PC-9 (cell line): ENCODE measurements around the gene GPT2. TPM values are rescaled to one million over a fixed set of nuclear protein-coding genes. Genes with fewer than 3 reads are reported as not detected.

Experiments used
- BruUV-seq: library from RNA; stranded (reverse); fragments of 400-500 nt; replicated peaks from 2 replicates; lab custom pipeline; 2021; lab: Mats Ljungman, UMichigan
- CTCF ChIA-PET: fragments of 300-600 bp; sonication (Branson Sonifier 250); formaldehyde crosslinking; loops from one replicate; lab custom pipeline; 2022; ENCODE audit warnings: antibody characterized with exemption; lab: Charles Lee
- POLR2A ChIA-PET: fragments of 300-600 bp; sonication (Branson Sonifier 250); formaldehyde crosslinking; loops from one replicate; lab custom pipeline; 2022; ENCODE audit warnings: antibody characterized with exemption; ENCODE audit not compliant: unreplicated experiment; lab: Charles Lee
- DNase-seq, 2 experiments: peaks; one replicate each; pipeline versions ENCODE4 v3.0.0 to v3.0.0-alpha.2; 2015 to 2022; ENCODE audit warnings: mixed read lengths in 1 of 2
- H2AFZ ChIP-seq: fragments of 200-600 bp; sonication (generic); 2 replicates; pipeline ENCODE4 v1.8.1; 2017; ENCODE audit warnings: antibody characterized with exemption
- H3F3A ChIP-seq: fragments of 200-600 bp; sonication (generic); 2 replicates; pipeline ENCODE4 v1.8.1; 2017; ENCODE audit warnings: antibody characterized with exemption, mild to moderate bottlenecking, low read depth; ENCODE audit not compliant: insufficient read depth
- H3K27ac ChIP-seq: fragments of 200-600 bp; sonication (generic); 2 replicates; pipeline ENCODE4 v1.6.1; 2016; ENCODE audit warnings: mixed run types
- H3K27me3 ChIP-seq: fragments of 200-600 bp; sonication (generic); 2 replicates; pipeline ENCODE4 v1.6.1; 2016; ENCODE audit warnings: low read depth, mixed run types; ENCODE audit not compliant: insufficient read depth
- H3K36me3 ChIP-seq: fragments of 200-600 bp; sonication (generic); 2 replicates; pipeline ENCODE4 v1.6.1; 2016; ENCODE audit warnings: low read depth, mixed run types
- H3K4me1 ChIP-seq: fragments of 200-600 bp; sonication (generic); replicated peaks from 2 replicates; pipeline ENCODE4 v1.6.1; 2016; ENCODE audit warnings: mixed run types; ENCODE audit not compliant: insufficient read depth
- H3K4me2 ChIP-seq: fragments of 200-600 bp; sonication (generic); 2 replicates; pipeline ENCODE4 v1.6.1; 2017; ENCODE audit warnings: mixed run types
- H3K4me3 ChIP-seq: fragments of 200-600 bp; sonication (generic); 2 replicates; pipeline ENCODE4 v1.6.1; 2016; ENCODE audit warnings: mixed run types
- H3K79me2 ChIP-seq: fragments of 200-600 bp; sonication (generic); 2 replicates; pipeline ENCODE4 v1.6.1; 2017; ENCODE audit warnings: low read depth, mixed run types
- H3K9me2 ChIP-seq: fragments of 200-600 bp; sonication (generic); 2 replicates; pipeline ENCODE4 v1.8.1; 2017; ENCODE audit warnings: mild to moderate bottlenecking; ENCODE audit not compliant: insufficient read depth
- H3K9me3 ChIP-seq: fragments of 200-600 bp; sonication (generic); 2 replicates; pipeline ENCODE4 v1.8.1; 2016; ENCODE audit warnings: low read depth; ENCODE audit not compliant: insufficient read depth
- H4K20me1 ChIP-seq: fragments of 200-600 bp; sonication (generic); 2 replicates; pipeline ENCODE4 v1.8.1; 2017; ENCODE audit not compliant: insufficient read depth
- EZH2 ChIP-seq: fragments of 200-600 bp; sonication (generic); IDR thresholded peaks from 2 replicates; pipeline ENCODE4 v1.8.0; 2017; ENCODE audit warnings: antibody characterized with exemption, low read depth
- intact Hi-C: fragments of 100-400 bp; cut with micrococcal nuclease; formaldehyde crosslinking; loops from one replicate; pipeline ENCODE4 v1.10.0; 2022; ENCODE audit not compliant: unreplicated experiment
- total RNA-seq: library from RNA; stranded (reverse); gene quantifications from 2 replicates; pipeline ENCODE4 v1.2.3, GENCODE V29; 2021
- TF ChIP-seq, protein P1 (sequence below): fragments of 200-600 bp; sonication (generic); conservative IDR thresholded peaks from 2 replicates; pipeline ENCODE4 v1.6.1; 2017; ENCODE audit warnings: mixed run types, antibody characterized with exemption, mild to moderate bottlenecking, moderate library complexity

Gene GPT2
- total RNA-seq, 1 experiment from 2014 or later: 67.2 TPM

DNA sequence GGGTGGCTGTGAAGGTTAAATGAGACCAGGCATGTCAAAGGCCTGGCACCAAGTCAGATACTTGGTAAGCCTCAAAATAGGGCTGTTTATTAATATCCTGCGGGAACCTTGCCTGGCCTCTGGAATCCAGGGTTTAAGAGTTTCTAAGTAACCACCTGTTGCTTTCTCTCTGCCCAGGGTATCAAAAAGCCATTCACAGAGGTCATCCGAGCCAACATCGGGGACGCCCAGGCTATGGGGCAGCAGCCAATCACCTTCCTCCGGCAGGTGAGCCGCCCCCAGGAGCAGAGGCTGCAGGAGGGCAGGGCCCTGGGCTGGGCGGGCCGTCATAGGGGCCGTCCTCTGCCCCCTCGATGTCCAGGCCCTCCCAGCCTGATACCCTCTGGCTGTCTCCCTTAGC, 13.3 kb downstream of the GPT2 start:
- intact Hi-C loops: no loop called here
- peaks cover 29% of the 10 kb centered on the region for H3K79me2 ChIP-seq
- H3K27ac ChIP-seq: no peak overlapping the region
- peaks cover 8% of the 10 kb centered on the region; the same call in 1 of the 2 replicates for H3F3A ChIP-seq
- ChIA-PET POLR2A (no interaction called here), CTCF (no interaction called here)
- H3K4me1 ChIP-seq: peaks cover 9% of the 10 kb centered on the region
- H3K4me3 ChIP-seq: no peak overlapping the region
- DNase-seq: no peak
- no peaks in the 10 kb centered on the region for H3K9me2 ChIP-seq
- H3K4me2 ChIP-seq: no peak overlapping the region
- H3K9me3 ChIP-seq: no peaks in the 10 kb centered on the region
- no peak for TF ChIP-seq EZH2
- TF ChIP-seq, protein P1, sequence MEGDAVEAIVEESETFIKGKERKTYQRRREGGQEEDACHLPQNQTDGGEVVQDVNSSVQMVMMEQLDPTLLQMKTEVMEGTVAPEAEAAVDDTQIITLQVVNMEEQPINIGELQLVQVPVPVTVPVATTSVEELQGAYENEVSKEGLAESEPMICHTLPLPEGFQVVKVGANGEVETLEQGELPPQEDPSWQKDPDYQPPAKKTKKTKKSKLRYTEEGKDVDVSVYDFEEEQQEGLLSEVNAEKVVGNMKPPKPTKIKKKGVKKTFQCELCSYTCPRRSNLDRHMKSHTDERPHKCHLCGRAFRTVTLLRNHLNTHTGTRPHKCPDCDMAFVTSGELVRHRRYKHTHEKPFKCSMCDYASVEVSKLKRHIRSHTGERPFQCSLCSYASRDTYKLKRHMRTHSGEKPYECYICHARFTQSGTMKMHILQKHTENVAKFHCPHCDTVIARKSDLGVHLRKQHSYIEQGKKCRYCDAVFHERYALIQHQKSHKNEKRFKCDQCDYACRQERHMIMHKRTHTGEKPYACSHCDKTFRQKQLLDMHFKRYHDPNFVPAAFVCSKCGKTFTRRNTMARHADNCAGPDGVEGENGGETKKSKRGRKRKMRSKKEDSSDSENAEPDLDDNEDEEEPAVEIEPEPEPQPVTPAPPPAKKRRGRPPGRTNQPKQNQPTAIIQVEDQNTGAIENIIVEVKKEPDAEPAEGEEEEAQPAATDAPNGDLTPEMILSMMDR: no peak
- H3K27me3 ChIP-seq: no peaks in the 10 kb centered on the region
- peaks cover 13% of the 10 kb centered on the region; the same call in 1 of the 2 replicates for H3K36me3 ChIP-seq
- H4K20me1 ChIP-seq: peaks cover 80% of the 10 kb centered on the region
- no TSS peak for BruUV-seq
- no peak overlapping the region for H2AFZ ChIP-seq

DNA sequence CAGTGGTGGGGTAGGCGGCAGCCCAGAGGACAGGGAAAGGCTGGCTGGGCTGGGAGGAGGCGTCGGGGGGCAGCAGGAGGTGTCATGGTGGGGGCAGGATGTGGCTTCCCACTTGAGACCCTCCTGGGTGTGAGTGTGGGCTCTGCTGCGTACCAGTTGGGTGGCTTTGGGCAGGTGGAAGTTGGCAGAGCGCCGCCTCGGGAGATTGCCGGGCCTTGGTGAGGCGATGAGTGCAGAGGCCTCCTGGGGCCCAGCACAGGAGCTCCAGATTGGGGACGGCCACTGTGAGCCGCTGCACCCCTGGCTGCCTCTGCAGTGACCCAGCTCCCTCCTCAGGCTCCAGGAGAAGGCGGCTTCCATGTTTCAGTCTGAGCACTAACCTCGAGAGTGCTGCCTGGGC, 13.8 kb downstream of the GPT2 start:
- Histone ChIP-seq H3K27me3 (no peaks in the 10 kb centered on the region), H3K27ac (no peak overlapping the region), H3K4me2 (no peak overlapping the region), H3K4me1 (peaks cover 9% of the 10 kb centered on the region), H3K4me3 (no peak overlapping the region), H3K9me2 (no peaks in the 10 kb centered on the region), H3K36me3 (peaks cover 13% of the 10 kb centered on the region; the same call in 1 of the 2 replicates), H3F3A (peaks cover 8% of the 10 kb centered on the region; the same call in 1 of the 2 replicates), H4K20me1 (peaks cover 75% of the 10 kb centered on the region), H2AFZ (no peak overlapping the region), H3K9me3 (no peaks in the 10 kb centered on the region), H3K79me2 (peaks cover 23% of the 10 kb centered on the region)
- no peak for TF ChIP-seq EZH2
- TF ChIP-seq, protein P1: no peak
- intact Hi-C loops: no loop called here
- POLR2A ChIA-PET: no interaction called here
- BruUV-seq: no TSS peak
- DNase-seq: no peak
- CTCF ChIA-PET: no interaction called here

DNA sequence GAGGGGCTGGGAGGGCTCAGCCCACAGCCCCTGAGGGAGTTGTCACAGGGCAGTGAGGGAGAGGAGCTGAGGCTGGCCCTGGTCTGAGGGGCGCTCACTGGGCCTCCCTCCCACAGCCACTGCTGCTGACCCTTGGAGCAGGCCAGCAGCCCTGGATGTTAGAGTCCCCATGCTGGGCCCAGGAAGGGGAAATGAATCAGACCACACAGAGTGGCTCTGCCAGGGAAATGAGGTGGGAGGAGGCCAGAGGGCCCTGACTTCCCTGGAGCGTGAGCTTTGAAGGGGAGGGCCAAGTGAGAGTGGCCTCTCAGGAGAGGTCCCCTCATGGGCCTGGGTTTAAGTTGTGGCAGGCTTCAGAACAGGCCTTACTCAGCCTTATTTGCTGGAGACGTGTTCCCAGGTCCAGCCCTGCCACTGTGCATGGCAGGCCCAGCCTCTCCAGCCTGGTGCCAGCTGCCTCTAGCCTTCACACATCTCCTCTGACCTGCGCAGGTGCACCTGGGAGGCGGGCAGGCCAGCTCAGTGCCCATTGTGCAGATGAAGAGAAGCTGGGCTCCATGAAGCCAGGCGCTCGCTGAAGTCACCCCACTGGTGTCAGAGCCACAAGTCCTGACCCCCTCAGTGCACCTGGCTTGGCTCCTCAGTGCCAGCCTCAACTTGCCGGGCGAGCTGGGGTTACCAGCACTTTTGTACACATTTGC, 15.4 kb downstream of the GPT2 start:
- intact Hi-C loops: no loop called here
- H3K27me3 ChIP-seq: no peaks in the 10 kb centered on the region
- H3K4me2 ChIP-seq: no peak overlapping the region
- no peak overlapping the region for H3K4me3 ChIP-seq
- TF ChIP-seq, protein P1: no peak
- TF ChIP-seq EZH2: no peak
- CTCF ChIA-PET: no interaction called here
- peaks cover 9% of the 10 kb centered on the region for H3K4me1 ChIP-seq
- H3F3A ChIP-seq: peaks cover 13% of the 10 kb centered on the region; the same call in 1 of the 2 replicates
- peaks cover 16% of the 10 kb centered on the region for H3K36me3 ChIP-seq
- H4K20me1 ChIP-seq: peaks cover 59% of the 10 kb centered on the region
- H3K27ac ChIP-seq: no peak overlapping the region
- H3K79me2 ChIP-seq: peaks cover 10% of the 10 kb centered on the region
- H3K9me2 ChIP-seq: no peaks in the 10 kb centered on the region
- H3K9me3 ChIP-seq: no peaks in the 10 kb centered on the region
- POLR2A ChIA-PET: no interaction called here
- BruUV-seq: no TSS peak
- no peak overlapping the region for H2AFZ ChIP-seq
- DNase-seq: no peak
